Measurements from ENCODE around the gene EIF3D.

Gene EIF3D

DNA sequence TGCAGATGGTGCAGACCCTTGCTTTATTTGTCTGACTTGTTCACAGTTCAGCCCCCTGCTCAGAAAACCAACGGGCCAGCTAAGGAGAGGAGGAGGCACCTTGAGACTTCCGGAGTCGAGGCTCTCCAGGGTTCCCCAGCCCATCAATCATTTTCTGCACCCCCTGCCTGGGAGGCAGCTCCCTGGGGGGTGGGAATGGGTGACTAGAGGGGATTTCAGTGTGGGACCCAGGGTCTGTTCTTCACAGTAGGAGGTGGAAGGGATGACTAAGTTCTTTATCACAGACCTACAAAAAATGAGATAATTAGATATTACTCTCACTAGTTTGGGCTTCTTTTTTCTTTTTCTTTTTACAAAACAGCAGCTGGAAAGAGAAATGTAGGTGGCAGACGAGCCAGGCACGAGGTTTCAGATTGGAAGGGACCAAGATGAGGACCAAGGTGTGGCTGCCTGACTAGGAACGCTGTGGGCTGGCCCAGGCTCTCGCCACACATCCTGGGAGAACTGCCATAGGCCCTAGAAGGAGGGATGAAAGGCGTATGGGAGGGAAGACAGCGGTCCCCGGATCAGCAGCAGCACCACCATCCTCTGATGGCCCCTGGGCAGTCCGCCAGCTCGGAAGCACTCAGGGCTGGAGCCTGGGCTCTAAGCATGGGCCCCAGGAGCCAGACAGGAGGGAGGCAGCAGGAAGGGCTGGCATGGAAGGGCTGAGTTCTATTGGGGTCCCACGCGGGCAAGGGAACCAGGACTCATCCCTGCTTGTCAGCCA is 61.7 kb downstream of the EIF3D start:
- DNase-seq (ENCODE audit: low spot score), result no peak

DNA sequence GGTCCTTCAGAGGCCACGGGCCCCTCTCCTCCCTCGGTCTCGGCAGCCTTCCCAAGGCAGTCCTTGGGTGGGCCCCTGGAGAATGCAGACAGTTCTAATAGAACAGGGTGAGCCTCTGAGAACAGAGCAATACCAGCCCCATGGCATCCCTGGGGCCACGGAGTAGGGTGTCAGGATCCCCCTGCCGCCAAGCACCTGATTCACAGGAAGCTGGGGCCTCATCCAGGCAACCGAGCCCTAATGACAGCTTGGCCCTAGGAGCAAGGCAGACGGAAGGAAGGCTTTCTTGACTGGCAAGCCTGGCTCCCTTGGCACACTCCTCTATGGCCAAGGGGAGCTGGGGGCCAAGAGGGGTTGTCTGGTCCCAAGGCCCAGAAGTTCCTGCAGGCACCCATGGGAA is 62.7 kb downstream of the EIF3D start:
- no peak for DNase-seq (ENCODE audit: low spot score)

DNA sequence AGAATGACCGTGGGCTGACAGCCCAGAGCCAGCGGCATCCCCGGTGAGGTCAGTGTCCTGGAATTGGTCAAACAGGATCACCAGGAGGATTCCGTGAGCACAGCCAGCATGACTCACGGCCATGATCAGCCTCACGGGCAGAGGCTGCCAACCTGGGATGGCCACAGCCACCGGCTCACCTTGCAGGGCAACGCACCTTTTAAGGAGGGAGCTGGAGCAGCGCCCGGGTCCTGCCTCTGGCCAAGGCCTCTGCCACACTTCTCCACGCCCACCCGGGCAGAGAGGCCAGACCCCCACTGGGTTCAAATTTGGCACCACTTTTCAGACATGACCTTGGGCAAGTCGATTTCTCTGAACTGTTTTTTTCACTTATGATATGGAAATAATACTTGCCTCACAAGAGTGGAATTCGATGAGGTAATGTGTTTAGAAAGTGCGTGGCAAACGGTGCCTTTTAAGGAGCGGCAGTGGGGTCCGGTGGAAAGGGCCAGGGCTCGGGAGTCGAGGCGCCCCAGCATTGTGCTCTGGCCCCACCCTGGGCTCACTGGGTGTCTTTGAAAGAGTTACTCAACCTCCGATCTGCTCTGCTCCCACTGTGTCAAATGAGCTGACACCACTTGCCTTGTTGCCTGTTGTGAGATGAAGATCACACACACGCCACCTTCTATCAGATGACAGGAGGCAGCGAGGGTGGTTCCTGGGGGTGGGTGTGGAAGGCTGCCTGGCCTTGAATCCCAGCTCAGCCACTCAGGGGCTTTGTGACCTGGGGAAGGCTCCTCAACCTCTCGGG is 63.5 kb downstream of the EIF3D start:
- DNase-seq (ENCODE audit: low spot score), result no peak

DNA sequence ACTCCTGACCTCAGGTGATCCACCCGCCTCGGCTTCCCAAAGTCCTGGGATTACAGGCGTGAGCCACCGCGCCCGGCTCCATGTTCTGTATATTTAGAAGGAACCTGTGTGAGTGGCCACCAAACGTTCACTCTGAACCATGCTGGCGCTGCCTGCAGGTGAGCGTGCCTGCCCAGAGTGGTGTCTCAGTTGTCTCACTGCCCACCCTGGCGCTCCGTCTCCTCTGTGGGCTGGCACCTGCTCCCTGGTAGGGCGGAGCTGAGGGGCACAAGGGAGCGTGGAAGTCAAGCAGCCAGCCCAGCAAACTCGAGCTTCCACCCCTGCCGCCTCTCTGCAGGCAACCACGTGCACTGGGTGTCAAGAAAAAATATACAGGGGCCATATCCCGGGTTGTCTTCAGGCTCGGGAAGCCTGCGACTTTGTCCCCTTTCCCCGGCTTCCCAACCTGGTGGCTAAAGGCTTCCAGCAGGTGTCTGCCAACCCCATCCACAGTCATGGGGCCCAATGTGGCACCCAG is 64.2 kb downstream of the EIF3D start:
- DNase-seq (ENCODE audit: low spot score), result no peak

DNA sequence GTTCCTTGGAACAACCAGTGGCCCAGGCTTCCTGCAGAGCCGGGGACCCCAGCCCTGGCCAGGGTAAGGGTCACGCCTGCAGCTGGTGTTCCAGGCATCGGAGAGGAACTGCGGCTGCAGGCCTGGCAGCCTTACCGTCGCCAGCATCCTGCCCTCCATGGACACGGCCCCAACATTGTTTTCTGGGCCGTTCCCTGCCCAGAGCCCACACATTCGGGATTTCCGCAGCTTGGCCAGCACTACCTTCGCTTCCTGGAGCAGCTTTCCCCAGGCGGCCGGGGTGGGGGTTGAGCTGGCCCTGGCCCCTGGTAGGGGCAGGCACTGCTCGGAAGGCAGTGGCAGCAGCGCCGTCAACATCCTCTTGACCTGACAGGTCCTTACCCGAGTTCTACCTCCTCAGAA is 65.2 kb downstream of the EIF3D start:
- DNase-seq (ENCODE audit: low spot score), result no peak

DNA sequence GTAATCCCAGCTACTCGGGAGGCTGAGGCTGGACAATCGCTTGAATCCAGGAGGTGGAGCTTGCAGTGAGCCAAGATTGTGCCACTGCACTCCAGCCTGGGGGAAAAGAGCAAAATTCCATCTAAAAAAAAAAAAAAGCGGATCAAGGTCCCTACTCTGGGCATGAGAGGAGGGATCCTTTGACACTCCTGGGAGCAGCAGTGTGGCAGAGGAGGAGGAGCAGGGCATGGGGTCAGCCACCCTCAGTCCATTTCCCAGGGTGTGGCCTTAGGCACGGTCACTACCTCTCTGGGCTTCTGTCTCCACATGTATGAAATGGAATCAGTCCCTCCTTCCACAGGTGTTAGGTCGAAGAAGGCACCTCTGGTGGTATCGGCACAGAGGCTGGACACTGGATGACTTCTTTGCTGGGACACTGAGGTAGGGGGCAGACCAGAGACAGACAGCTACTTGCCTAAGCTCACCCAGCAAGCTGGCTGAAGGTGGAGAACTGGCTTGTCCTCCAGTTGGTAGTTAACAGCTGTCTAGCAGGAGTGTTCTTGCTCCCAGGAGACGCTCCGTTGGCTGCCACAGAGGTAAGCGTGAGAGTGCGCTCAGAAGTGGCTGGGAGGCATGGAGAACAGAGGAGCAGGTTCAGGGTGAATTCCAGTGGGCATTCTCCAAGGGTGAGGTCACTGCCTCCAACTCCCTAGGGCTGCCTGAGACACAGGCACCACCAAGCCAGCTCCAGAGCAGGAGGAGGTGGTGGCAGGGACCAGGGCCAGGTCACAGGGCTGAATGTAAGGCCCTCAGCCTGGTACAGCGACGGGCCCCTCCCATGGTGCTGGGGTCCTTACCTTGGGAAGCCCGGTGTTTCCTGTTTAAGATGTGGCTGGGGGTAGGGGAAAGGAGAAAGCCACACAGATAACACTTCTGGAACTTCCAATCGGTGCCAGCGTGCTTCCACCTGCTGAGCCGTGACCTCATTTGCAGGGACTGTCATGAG is 67.0 kb downstream of the EIF3D start:
- DNase-seq (ENCODE audit: low spot score), result peak; percentile 63

Data from iPS-NIHi11 (cell line).